K562 (cell line): ENCODE data around the gene DPH5. TPM values are rescaled to one million over a fixed set of nuclear protein-coding genes. Genes with fewer than 3 reads are reported as not detected.

ENCODE experiments used
- ATF1 ChIP-seq, 2 experiments: fragments of 450-650 bp in 1 of 2; IDR thresholded peaks; 2 replicates each; pipeline ENCODE4 v1.6.1; 2016; ENCODE audit warnings: missing compliant biosample characterization in 1 of 2, missing genetic modification characterization in 1 of 2
- CHCHD3 ChIP-seq: fragments of 250-450 bp; sonication (Bioruptor Pico); IDR thresholded peaks from 2 replicates; pipeline ENCODE4 v2.1.2; 2022; ENCODE audit warnings: mild to moderate bottlenecking
- DIDO1 ChIP-seq: fragments of 450-650 bp; IDR thresholded peaks from 2 replicates; pipeline ENCODE4 v1.6.1; 2016; ENCODE audit warnings: low read depth, missing biosample characterization, missing genetic modification characterization
- GTF2A2 ChIP-seq: IDR thresholded peaks from 2 replicates; pipeline ENCODE4 v1.6.1; 2016; ENCODE audit warnings: mild to moderate bottlenecking, missing genetic modification characterization, missing compliant biosample characterization
- JUNB ChIP-seq: fragments of 450-650 bp; formaldehyde crosslinking; conservative IDR thresholded peaks from 2 replicates; pipeline ENCODE4 v1.4.0; 2020; ENCODE audit warnings: mild to moderate bottlenecking
- L3MBTL2 ChIP-seq: fragments of 450-650 bp; IDR thresholded peaks from 2 replicates; pipeline ENCODE4 v1.6.1; 2016; ENCODE audit warnings: mild to moderate bottlenecking, moderate library complexity
- MAFK ChIP-seq: IDR thresholded peaks from 2 replicates; pipeline ENCODE4 v1.6.1; 2011; ENCODE audit warnings: low read length, improper control_type of control experiment
- NCOA4 ChIP-seq: fragments of 450-650 bp; IDR thresholded peaks from 2 replicates; pipeline ENCODE4 v1.6.1; 2018; ENCODE audit warnings: mild to moderate bottlenecking; ENCODE audit not compliant: partially characterized antibody
- NFIX ChIP-seq: fragments of 250-450 bp; sonication (Bioruptor Pico); IDR thresholded peaks from 2 replicates; pipeline ENCODE4 v1.4.0; 2020; ENCODE audit warnings: low read depth, mild to moderate bottlenecking, moderate library complexity
- NR1H2 ChIP-seq: sonication (generic); formaldehyde crosslinking; IDR thresholded peaks from 2 replicates; pipeline ENCODE4 v1.4.0; 2020; ENCODE audit warnings: mild to moderate bottlenecking, missing genetic modification reagents
- RBM15 ChIP-seq: fragments of 200-400 bp; formaldehyde crosslinking; IDR thresholded peaks from 2 replicates; pipeline ENCODE4 v1.6.1; 2018; ENCODE audit warnings: mild to moderate bottlenecking, low read length, moderate library complexity; ENCODE audit not compliant: insufficient read depth
- RBM39 ChIP-seq: fragments of 200-400 bp; formaldehyde crosslinking; optimal IDR thresholded peaks from 2 replicates; pipeline ENCODE3; 2018; ENCODE audit warnings: low read depth, low read length
- REST ChIP-seq, 2 experiments: fragments of 450-650 bp; formaldehyde crosslinking in 1 of 2; IDR thresholded peaks; 2 replicates each; pipeline versions ENCODE4 v1.4.0 to v1.6.1; 2014 to 2020; ENCODE audit warnings: mild to moderate bottlenecking in 2 of 2, borderline replicate concordance in 1 of 2, low read depth in 1 of 2
- SAFB ChIP-seq: fragments of 200-400 bp; formaldehyde crosslinking; IDR thresholded peaks from 2 replicates; pipeline ENCODE4 v1.6.1; 2017; ENCODE audit warnings: low read depth, low read length, borderline replicate concordance
- SIN3B ChIP-seq: fragments of 450-650 bp; IDR thresholded peaks from 2 replicates; pipeline ENCODE4 v1.6.1; 2017; ENCODE audit warnings: low read depth, mild to moderate bottlenecking, moderate library complexity
- TARDBP ChIP-seq: fragments of 450-650 bp; IDR thresholded peaks from 2 replicates; pipeline ENCODE4 v1.6.1; 2016
- ZNF780A ChIP-seq: fragments of 250-450 bp; sonication (Bioruptor Pico); IDR thresholded peaks from 2 replicates; pipeline ENCODE4 v1.5.0; 2021; ENCODE audit warnings: mild to moderate bottlenecking
- ZSCAN29 ChIP-seq: fragments of 450-650 bp; IDR thresholded peaks from 2 replicates; pipeline ENCODE4 v1.6.1; 2017
- polyA plus RNA-seq, 8 experiments: library from polyadenylated mRNA; depleted of rRNA in 4 of 8; stranded (reverse) in 5 of 8; unstranded in 3 of 8; fragments of >200 nt; fragmentation: Nextera tagmentation in 2 of 8; fragmentation: Illumina TruSeq in 1 of 8; extraction: Ambion mirVana in 2 of 8; extraction: Trizol in 1 of 8; gene quantifications; 2 replicates each; pipeline versions ENCODE4 v1.2.1 to v1.2.3, GENCODE V29; 2011 to 2014; ENCODE audit warnings: inconsistent platforms in 1 of 8, missing spikeins in 1 of 8
- total RNA-seq, 7 experiments: library from RNA; depleted of rRNA in 6 of 7; stranded (reverse); fragments of >200 nt in 6 of 7; fragmentation: Illumina TruSeq in 2 of 7; extraction: Trizol in 2 of 7; gene quantifications; 2 replicates each; pipeline versions ENCODE4 v1.2.1 to v1.2.3, GENCODE V29; 2011 to 2021; ENCODE audit warnings: low replicate concordance in 1 of 7
- TF ChIP-seq, protein P1 (sequence below), 2 experiments: IDR thresholded peaks; 2 replicates each; pipeline ENCODE4 v1.6.1; 2011; ENCODE audit warnings: borderline replicate concordance in 1 of 2, control low read depth in 1 of 2, low read depth in 1 of 2, low read length in 1 of 2, mild to moderate bottlenecking in 1 of 2, mixed read lengths in 1 of 2, moderate library complexity in 1 of 2; ENCODE audit not compliant: insufficient read depth in 1 of 2, insufficient read length in 1 of 2, poor library complexity in 1 of 2, severe bottlenecking in 1 of 2; ENCODE audit errors: extremely low read depth in 1 of 2
- TF ChIP-seq, protein P2 (sequence below): sonication (generic); formaldehyde crosslinking; IDR thresholded peaks from 2 replicates; pipeline ENCODE4 v1.8.1; 2022; ENCODE audit warnings: missing genetic modification reagents

Gene DPH5
- total and polyA plus RNA-seq, 9 of the 15 experiments (the other 6 are each of a cell fraction or from before 2014, with no cell fraction given): 37.6 to 159 (median 89.7) TPM

DNA sequence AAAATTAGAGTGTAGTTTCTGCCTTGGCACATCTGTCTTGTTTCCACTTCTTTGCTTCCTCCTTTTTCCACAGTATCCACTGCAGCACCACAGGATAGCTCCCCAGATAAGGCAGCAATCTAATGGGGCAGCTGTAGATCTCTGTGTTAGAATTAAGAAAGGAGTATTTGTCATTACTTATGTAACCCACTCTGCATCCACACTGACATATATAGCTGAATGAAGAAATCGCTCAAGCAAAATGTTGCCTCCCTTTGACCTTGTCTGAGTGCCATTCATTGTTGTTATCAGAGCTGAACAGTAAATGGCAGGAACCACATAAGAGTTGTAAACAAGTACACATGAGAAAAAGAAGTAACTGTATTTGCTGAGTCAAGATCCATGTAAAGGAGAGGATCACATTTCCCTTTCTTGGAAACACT, 45.9 kb upstream of the DPH5 start (continued):
- TF ChIP-seq REST (IDR thresholded peaks at IDR 0.05; ENCODE audit: borderline replicate concordance) (no peak; the same call in 1 of the 2 replicates), REST (CRISPR knock-in tag; IDR thresholded peaks at IDR 0.05; ENCODE audit: low read depth) (no peak), NR1H2 (no peak), ATF1 (CRISPR knock-in tag; IDR thresholded peaks at IDR 0.05) (no peak), ATF1 (tag; IDR thresholded peaks at IDR 0.05) (peak; percentile 48; the same call in 1 of the 2 replicates), CHCHD3 (no peak), SAFB (no peak), RBM15 (no peak), MAFK (peak; percentile 85), TARDBP (no peak), SIN3B (no peak), GTF2A2 (tag) (no peak), RBM39 (no peak), DIDO1 (no peak), ZSCAN29 (no peak), ZNF780A (CRISPR knock-in tag) (no peak), JUNB (CRISPR knock-in tag) (no peak), L3MBTL2 (0 out of 2 replicates have a peak, but pooled peaks have one; percentile 15), NFIX (CRISPR knock-in tag) (no peak), NCOA4 (no peak)
- TF ChIP-seq, protein P1, sequence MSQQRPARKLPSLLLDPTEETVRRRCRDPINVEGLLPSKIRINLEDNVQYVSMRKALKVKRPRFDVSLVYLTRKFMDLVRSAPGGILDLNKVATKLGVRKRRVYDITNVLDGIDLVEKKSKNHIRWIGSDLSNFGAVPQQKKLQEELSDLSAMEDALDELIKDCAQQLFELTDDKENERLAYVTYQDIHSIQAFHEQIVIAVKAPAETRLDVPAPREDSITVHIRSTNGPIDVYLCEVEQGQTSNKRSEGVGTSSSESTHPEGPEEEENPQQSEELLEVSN (IDR thresholded peaks at IDR 0.05; ENCODE audit: borderline replicate concordance in 1 of 2, extremely low read depth in 1 of 2, insufficient read depth in 1 of 2, insufficient read length in 1 of 2, low read depth in 1 of 2, low read length in 1 of 2, poor library complexity in 1 of 2, severe bottlenecking in 1 of 2): no peak
- TF ChIP-seq, protein P2, sequence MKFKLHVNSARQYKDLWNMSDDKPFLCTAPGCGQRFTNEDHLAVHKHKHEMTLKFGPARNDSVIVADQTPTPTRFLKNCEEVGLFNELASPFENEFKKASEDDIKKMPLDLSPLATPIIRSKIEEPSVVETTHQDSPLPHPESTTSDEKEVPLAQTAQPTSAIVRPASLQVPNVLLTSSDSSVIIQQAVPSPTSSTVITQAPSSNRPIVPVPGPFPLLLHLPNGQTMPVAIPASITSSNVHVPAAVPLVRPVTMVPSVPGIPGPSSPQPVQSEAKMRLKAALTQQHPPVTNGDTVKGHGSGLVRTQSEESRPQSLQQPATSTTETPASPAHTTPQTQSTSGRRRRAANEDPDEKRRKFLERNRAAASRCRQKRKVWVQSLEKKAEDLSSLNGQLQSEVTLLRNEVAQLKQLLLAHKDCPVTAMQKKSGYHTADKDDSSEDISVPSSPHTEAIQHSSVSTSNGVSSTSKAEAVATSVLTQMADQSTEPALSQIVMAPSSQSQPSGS (CRISPR knock-in tag): no peak
